RWPE2 (cell line): ENCODE results near the gene THBS1.

Experiments used
- ATAC-seq: fragments of 200-7000 bp; cut with Tn5 transposase; 3 replicates; pipeline ENCODE4 v1.9.1; 2021; ENCODE audit warnings: low read depth
- DNase-seq: peaks from one replicate; pipeline ENCODE4 v3.0.0-alpha.2; 2020; ENCODE audit warnings: low spot score
- H3K27ac ChIP-seq: fragments of 450-650 bp; 2 replicates; pipeline ENCODE4 v1.5.1; 2017; ENCODE audit warnings: mild to moderate bottlenecking; ENCODE audit not compliant: poor library complexity, severe bottlenecking
- H3K27me3 ChIP-seq: fragments of 250-450 bp; sonication (Bioruptor Pico); 2 replicates; pipeline ENCODE4 v1.5.1; 2021; ENCODE audit warnings: mild to moderate bottlenecking, moderate library complexity; ENCODE audit not compliant: insufficient read depth, poor library complexity, severe bottlenecking
- H3K36me3 ChIP-seq: fragments of 250-450 bp; sonication (Bioruptor Pico); 2 replicates; pipeline ENCODE4 v1.5.1; 2020; ENCODE audit warnings: low read depth, mild to moderate bottlenecking, moderate library complexity
- H3K4me1 ChIP-seq: fragments of 250-450 bp; sonication (Bioruptor Pico); 2 replicates; pipeline ENCODE4 v1.5.1; 2021; ENCODE audit warnings: mild to moderate bottlenecking, moderate library complexity; ENCODE audit not compliant: insufficient read depth, poor library complexity, severe bottlenecking
- H3K4me3 ChIP-seq: fragments of 250-450 bp; sonication (Bioruptor Pico); 2 replicates; pipeline ENCODE4 v1.5.1; 2021; ENCODE audit warnings: mild to moderate bottlenecking, moderate library complexity; ENCODE audit not compliant: severe bottlenecking
- H3K9me3 ChIP-seq: fragments of 250-450 bp; sonication (Bioruptor Pico); 2 replicates; pipeline ENCODE4 v1.5.1; 2021; ENCODE audit warnings: mild to moderate bottlenecking, moderate library complexity; ENCODE audit not compliant: severe bottlenecking
- TF ChIP-seq, protein P1 (sequence below): fragments of 450-650 bp; IDR thresholded peaks from one replicate; pipeline ENCODE4 v1.5.1; 2017; ENCODE audit warnings: mild to moderate bottlenecking, moderate library complexity; ENCODE audit not compliant: poor library complexity, severe bottlenecking

Gene THBS1

DNA sequence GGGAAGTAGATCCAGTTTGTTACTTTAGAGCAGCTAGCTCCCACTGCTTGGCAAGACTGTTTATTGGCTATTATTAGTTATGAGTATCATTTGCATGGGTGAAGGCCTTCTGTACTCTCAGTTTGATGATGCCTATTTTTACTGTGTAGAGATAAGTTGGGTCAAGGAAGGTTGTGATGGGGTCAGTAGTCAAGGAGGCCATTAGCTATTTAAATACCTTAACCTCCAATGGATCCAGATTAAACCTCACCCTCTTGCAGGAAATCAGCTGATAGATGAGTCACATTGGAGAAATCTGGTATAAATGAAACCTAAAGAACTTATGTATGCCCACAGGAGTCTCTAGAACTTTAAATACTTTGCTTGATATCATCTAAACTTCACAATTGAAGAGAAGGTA lies 45.0 kb downstream of the THBS1 start:
- ATAC-seq (no peak), DNase-seq (no peak)
- no peaks in the 10 kb centered on the region for H3K27me3 ChIP-seq
- H3K9me3 ChIP-seq = no peaks in the 10 kb centered on the region
- TF ChIP-seq, protein P1, sequence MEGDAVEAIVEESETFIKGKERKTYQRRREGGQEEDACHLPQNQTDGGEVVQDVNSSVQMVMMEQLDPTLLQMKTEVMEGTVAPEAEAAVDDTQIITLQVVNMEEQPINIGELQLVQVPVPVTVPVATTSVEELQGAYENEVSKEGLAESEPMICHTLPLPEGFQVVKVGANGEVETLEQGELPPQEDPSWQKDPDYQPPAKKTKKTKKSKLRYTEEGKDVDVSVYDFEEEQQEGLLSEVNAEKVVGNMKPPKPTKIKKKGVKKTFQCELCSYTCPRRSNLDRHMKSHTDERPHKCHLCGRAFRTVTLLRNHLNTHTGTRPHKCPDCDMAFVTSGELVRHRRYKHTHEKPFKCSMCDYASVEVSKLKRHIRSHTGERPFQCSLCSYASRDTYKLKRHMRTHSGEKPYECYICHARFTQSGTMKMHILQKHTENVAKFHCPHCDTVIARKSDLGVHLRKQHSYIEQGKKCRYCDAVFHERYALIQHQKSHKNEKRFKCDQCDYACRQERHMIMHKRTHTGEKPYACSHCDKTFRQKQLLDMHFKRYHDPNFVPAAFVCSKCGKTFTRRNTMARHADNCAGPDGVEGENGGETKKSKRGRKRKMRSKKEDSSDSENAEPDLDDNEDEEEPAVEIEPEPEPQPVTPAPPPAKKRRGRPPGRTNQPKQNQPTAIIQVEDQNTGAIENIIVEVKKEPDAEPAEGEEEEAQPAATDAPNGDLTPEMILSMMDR = no peak
- peaks cover 48% of the 10 kb centered on the region for H3K4me1 ChIP-seq
- no peak overlapping the region for H3K4me3 ChIP-seq
- H3K27ac ChIP-seq = peak overlapping the region; percentile 56
- H3K36me3 ChIP-seq = no peaks in the 10 kb centered on the region

DNA sequence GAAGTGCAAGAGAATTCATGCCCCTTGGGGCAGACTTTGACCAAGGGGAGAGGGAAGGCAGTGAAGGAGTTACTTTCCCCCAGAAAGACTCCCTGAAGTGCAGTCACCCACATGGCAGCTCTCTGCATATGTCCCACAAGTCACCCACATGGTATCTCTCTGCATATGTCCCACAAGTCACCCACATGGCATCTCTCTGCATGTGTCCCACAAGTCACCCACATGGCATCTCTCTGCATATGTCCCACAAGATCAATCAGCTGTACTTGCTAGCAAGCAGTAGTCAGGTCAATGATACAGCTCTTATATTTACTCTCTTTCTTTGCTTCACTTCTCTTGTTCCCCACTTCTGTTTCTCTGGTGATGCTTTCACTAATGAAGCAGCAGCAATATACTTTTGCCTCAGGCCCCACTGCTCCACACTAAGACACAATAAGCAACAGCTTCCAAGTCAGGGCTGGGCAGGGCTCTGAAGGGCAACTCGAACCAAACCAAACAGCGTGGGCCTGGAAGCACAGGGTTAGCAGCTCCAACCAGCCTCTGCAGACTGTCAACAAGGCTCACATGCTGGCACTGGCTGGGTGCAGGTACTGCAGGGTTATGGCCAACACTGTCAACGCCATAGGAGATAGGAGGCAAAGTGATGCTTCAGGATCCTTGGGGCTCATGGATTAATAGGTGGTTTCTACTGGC lies 46.7 kb downstream of the THBS1 start:
- DNase-seq (no peak), ATAC-seq (no peak)
- Histone ChIP-seq H3K36me3 (no peaks in the 10 kb centered on the region), H3K4me3 (no peak overlapping the region), H3K4me1 (peaks cover 60% of the 10 kb centered on the region), H3K9me3 (no peaks in the 10 kb centered on the region), H3K27me3 (no peaks in the 10 kb centered on the region), H3K27ac (no peak overlapping the region)
- TF ChIP-seq, protein P1 = no peak

DNA sequence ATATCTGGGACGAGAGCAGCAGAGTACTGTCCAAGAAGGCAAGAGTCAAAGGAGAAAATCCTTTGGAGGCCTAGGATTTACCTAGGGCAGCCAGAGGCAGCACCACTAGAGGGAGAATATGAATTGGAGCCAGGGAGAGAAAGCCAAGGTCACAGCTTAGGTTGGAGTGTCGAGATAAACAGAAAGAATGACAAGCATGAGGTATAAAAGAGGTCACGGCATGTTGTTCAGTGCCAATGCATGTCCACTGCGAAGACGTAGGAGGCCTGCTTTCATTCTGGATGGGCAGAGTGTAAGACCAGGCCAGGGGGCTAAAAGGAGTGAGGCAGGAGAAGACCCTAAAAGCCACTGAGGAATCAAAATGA lies 47.2 kb downstream of the THBS1 start:
- Histone ChIP-seq H3K27me3 (no peaks in the 10 kb centered on the region), H3K27ac (peak overlapping the region; percentile 94), H3K36me3 (no peaks in the 10 kb centered on the region), H3K9me3 (no peaks in the 10 kb centered on the region), H3K4me3 (no peak overlapping the region), H3K4me1 (peaks cover 60% of the 10 kb centered on the region)
- TF ChIP-seq, protein P1 = no peak
- no peak for ATAC-seq
- no peak for DNase-seq

DNA sequence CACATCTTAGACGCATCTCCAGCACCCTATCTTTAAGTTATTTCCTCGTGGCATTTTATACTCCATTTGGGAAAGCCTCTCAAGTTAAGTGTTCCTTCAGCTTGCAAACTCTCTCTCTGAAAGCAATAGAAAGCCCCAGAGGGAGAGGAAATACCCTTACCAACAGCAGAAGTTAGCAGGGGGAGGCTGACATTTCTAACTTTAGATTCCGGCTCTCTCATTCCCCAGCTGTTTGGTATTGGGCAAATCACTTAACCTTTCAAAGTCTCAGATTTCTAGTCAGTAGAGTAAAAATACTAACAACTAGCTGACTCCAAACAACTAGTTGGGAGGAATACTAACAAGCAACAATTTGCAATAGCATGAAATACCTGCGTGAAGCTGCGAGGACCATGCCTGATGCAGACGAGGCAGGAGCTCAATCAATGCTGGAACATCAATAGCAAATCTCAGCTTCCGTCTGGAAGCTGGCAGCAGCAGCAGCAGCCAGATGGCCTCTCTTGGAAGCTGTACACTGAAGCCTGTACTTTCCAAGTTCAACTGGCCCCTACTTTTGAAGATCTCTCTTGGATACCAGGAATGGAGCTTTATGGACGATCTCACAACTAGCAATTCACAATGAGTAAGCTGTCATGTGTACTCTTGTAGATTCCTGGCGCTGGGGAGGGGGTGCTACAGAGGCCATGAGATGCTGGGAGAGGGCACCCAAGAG lies 47.8 kb downstream of the THBS1 start:
- H3K9me3 ChIP-seq = no peaks in the 10 kb centered on the region
- H3K4me3 ChIP-seq = no peak overlapping the region
- TF ChIP-seq, protein P1 = no peak
- DNase-seq (no peak), ATAC-seq (no peak)
- peaks cover 60% of the 10 kb centered on the region for H3K4me1 ChIP-seq
- H3K27me3 ChIP-seq = no peaks in the 10 kb centered on the region
- peak overlapping the region; percentile 94 for H3K27ac ChIP-seq
- H3K36me3 ChIP-seq = no peaks in the 10 kb centered on the region

DNA sequence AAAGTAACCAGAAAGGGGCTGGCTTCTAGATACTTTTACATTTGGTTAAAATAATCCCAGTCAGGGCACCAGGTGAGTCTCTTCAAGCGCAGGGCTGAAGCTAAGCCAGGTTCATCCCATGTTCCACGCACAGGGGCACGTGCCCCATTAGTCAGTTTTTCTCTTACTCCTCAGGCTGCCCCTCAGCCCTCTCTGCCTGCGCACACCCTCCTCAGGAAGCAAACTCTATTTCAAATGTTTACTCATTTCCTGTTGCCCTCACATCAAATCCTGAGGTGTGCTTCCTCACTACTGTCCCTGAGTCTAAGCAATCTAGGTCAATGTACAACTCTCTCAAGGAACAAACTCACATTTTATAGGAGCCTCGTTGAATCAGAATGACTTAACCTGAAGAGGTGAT lies 48.5 kb downstream of the THBS1 start:
- Histone ChIP-seq H3K27ac (peak overlapping the region; percentile 94), H3K4me1 (peaks cover 56% of the 10 kb centered on the region)
- peak; percentile 79 for ATAC-seq

More for the DNA sequence above, 48.5 kb downstream of the THBS1 start:
- Histone ChIP-seq H3K36me3 (no peaks in the 10 kb centered on the region), H3K9me3 (no peaks in the 10 kb centered on the region), H3K27me3 (no peaks in the 10 kb centered on the region), H3K4me3 (no peak overlapping the region)
- peak; percentile 91 for DNase-seq
- TF ChIP-seq, protein P1 = no peak
